HG03469 (cell line): ENCODE results near the gene RNF126.
"Not testable (repeated sequence)": the region's sequence is repeated elsewhere in the genome, so short reads cannot be mapped to it uniquely, and the experiment has no call there.

Experiments
- ATAC-seq: cut with Tn5 transposase; IDR thresholded peaks from one replicate; pipeline ENCODE4 v1.9.1; 2021; ENCODE audit warnings: mild to moderate bottlenecking, moderate library complexity, moderate number of reproducible peaks; ENCODE audit not compliant: unreplicated experiment

Gene RNF126

GRCh38 chr19:662962-663681, at the start of gene RNF126:
Gene RNF126 (minus strand): TSS chr19:663214. CDS start chr19:663121, 93 bp downstream.
- no peak for ATAC-seq

- no peak for ATAC-seq
These were observed 48.2 kb upstream of the RNF126 start for GRCh38 chr19:711254-711653.

- ATAC-seq: no peak
These were observed 47.8 kb upstream of the RNF126 start for GRCh38 chr19:710767-711166.

- ATAC-seq: no peak
These were observed 47.1 kb upstream of the RNF126 start for GRCh38 chr19:709965-710571.

GRCh38 chr19:709196-709964, 46.4 kb upstream of the RNF126 start:
- no peak for ATAC-seq

GRCh38 chr19:708154-709143, 45.4 kb upstream of the RNF126 start, which contains the start of gene PALM:
Gene PALM (plus strand): TSS chr19:708935. CDS start chr19:709147, 212 bp downstream.
- no peak for ATAC-seq

- ATAC-seq: no peak
These were observed 41.4 kb upstream of the RNF126 start for GRCh38 chr19:704447-704741.

- ATAC-seq: no peak
These were observed 40.8 kb upstream of the RNF126 start for GRCh38 chr19:703651-704446.

- ATAC-seq: no peak
These were observed 40.3 kb upstream of the RNF126 start for GRCh38 chr19:703329-703650.

- not testable (repeated sequence) for ATAC-seq
These were observed 39.8 kb upstream of the RNF126 start for GRCh38 chr19:702847-703246.

GRCh38 chr19:699885-700284, 36.9 kb upstream of the RNF126 start:
- not testable (repeated sequence) for ATAC-seq

GRCh38 chr19:698529-698928, 35.5 kb upstream of the RNF126 start:
- ATAC-seq: not testable (repeated sequence)

- no peak for ATAC-seq
These were observed 32.4 kb upstream of the RNF126 start, which contains the start of gene PRSS57 for GRCh38 chr19:695352-695949. Gene PRSS57 (minus strand): TSS chr19:695452. CDS start chr19:695430, 22 bp downstream.

- ATAC-seq: no peak
These were observed 31.7 kb upstream of the RNF126 start for GRCh38 chr19:694481-695351.

- ATAC-seq: no peak
These were observed 27.2 kb upstream of the RNF126 start for GRCh38 chr19:690203-690602.

- ATAC-seq: no peak
These were observed 26.0 kb upstream of the RNF126 start for GRCh38 chr19:688992-689391.

GRCh38 chr19:688214-688613, 25.2 kb upstream of the RNF126 start:
- no peak for ATAC-seq

- ATAC-seq: no peak
These were observed 24.7 kb upstream of the RNF126 start for GRCh38 chr19:687569-688166.
